ENCODE data around the gene MEF2D. TPM values are rescaled to one million over a fixed set of nuclear protein-coding genes. Genes with fewer than 3 reads are reported as not detected.

MEF2D gene
- total RNA-seq, 1 experiment from 2014 or later = 22.3 TPM

DNA sequence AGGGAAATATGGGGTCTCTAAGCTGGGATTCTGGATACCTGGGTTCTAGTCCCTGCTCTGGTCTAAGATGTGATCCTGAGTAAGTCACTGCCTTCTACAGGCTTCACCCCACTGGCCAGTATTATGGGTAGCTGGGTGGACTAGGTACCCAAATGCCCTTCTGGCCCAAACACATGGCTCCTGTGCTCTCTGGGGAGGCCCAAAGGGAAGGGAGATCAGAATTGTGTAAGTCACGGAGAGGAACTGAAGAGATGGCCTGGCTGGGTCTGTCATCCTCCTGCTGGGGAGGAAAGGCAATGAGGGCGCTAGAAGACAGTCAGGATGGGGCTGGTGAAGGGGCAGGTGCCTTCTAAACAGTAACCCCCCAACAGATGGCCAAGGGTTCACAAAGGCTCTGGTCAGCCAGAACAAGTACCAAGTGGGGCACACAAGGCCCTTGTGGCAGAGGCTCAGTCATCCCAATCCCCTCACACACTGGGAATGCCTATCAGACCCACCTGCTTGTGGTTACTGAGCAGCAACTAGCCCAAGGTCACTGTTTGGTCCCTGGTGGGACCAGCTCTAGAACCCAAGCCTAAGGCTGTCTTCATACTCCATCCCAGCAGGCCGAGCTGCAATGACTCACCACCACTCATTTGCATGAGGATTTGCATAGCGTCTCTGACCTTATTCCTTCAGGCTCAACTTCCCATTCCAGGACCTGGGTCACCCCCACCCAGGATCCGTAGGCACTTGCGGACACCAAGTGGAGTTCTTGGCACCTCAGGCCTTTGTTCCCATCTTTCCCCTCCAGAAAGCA lies 9.2 kb downstream of the MEF2D start:
- Histone ChIP-seq H3K9me2 (replicated peaks; ENCODE audit: insufficient read depth, low read length) (no peaks in the 10 kb centered on the region), H4K20me1 (ENCODE audit: insufficient read depth, low read depth, low read length) (peaks cover 12% of the 10 kb centered on the region; the same call in 1 of the 2 replicates), H3K9me3 (ENCODE audit: low read length) (no peaks in the 10 kb centered on the region), H3K79me2 (ENCODE audit: low read length) (peaks cover 87% of the 10 kb centered on the region), H3K36me3 (ENCODE audit: insufficient read depth, low read length) (no peaks in the 10 kb centered on the region), H3K27me3 (ENCODE audit: low read length) (no peaks in the 10 kb centered on the region), H3K9ac (ENCODE audit: low read length) (peak overlapping the region; percentile 80), H3K4me2 (ENCODE audit: low read depth, low read length, poor library complexity, severe bottlenecking) (peak overlapping the region; percentile 79), H2AFZ (ENCODE audit: low read length) (no peak overlapping the region), H3K4me1 (ENCODE audit: low read length) (peaks cover 100% of the 10 kb centered on the region), H3K27ac (ENCODE audit: low read length) (peak overlapping the region; percentile 99), H3K4me3 (ENCODE audit: low read length) (peak overlapping the region; percentile 60)
- DNase-seq = peak; percentile 91

DNA sequence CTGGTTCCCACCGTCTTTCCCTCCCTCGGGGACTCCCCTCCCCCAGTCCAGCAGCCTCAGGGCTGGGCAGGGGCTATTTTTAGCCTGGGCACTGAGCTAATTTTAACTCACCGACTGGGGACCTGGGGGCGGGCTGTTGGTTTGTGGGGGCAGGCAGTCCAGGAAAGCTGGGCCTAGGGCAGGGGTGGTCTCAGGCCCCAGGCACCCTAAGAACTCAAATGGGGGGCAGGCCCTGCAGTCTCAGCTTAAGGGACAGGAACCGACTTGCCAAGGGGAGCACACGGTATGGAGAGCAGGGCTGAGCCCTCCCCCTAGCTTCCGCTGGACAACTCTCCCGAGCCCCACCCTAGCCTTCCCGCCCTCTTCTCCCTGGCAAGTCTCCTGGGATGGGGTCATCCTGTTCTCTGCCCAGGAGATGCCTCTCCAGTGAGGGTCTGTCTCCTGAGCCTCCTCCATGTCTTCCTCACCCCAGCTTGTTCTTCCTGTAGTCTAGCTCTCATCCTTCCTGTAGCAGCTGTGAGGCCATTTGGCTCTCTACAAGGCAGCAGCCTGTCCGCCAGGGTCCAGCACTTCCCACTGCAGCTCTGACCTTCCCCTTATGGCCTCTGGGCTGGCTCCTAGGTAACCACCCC lies 10.1 kb downstream of the MEF2D start:
- Histone ChIP-seq H3K27me3 (ENCODE audit: low read length) (no peaks in the 10 kb centered on the region), H3K4me3 (ENCODE audit: low read length) (peak overlapping the region; percentile 60), H3K9me3 (ENCODE audit: low read length) (no peaks in the 10 kb centered on the region), H3K4me1 (ENCODE audit: low read length) (peaks cover 96% of the 10 kb centered on the region), H3K9me2 (replicated peaks; ENCODE audit: insufficient read depth, low read length) (no peaks in the 10 kb centered on the region), H2AFZ (ENCODE audit: low read length) (no peak overlapping the region), H3K27ac (ENCODE audit: low read length) (peak overlapping the region; percentile 99), H3K79me2 (ENCODE audit: low read length) (peaks cover 86% of the 10 kb centered on the region), H4K20me1 (ENCODE audit: insufficient read depth, low read depth, low read length) (peaks cover 15% of the 10 kb centered on the region; the same call in 1 of the 2 replicates), H3K36me3 (ENCODE audit: insufficient read depth, low read length) (no peaks in the 10 kb centered on the region), H3K9ac (ENCODE audit: low read length) (peak overlapping the region; percentile 80), H3K4me2 (ENCODE audit: low read depth, low read length, poor library complexity, severe bottlenecking) (peak overlapping the region; percentile 79)
- peak; percentile 70 for DNase-seq

DNA sequence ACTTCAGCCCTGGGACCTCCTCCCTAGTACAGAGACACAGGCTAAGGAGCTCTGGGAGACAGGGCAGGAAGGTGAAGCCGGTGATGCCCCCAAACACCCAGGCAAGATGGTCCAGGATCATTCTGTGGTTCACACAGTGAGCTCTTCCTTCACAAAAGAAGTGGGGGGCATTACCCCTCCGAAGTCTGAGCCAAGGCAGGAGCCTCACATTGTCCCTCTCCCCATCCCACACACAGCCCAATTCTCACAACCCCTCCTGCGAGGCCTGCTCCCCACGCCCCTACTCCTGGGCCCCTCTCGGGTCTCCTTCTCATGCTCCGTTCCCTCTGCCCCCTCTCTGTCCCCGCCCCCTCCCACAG lies 10.7 kb downstream of the MEF2D start:
- peaks cover 85% of the 10 kb centered on the region for H3K79me2 ChIP-seq (ENCODE audit: low read length)
- peak; percentile 52 for DNase-seq
- H2AFZ ChIP-seq (ENCODE audit: low read length) = no peak overlapping the region
- no peaks in the 10 kb centered on the region for H3K27me3 ChIP-seq (ENCODE audit: low read length)
- H3K4me2 ChIP-seq (ENCODE audit: low read depth, low read length, poor library complexity, severe bottlenecking) = peak overlapping the region; percentile 79
- no peaks in the 10 kb centered on the region for H3K9me3 ChIP-seq (ENCODE audit: low read length)
- peak overlapping the region; percentile 60 for H3K4me3 ChIP-seq (ENCODE audit: low read length)
- H3K9me2 ChIP-seq (replicated peaks; ENCODE audit: insufficient read depth, low read length) = no peaks in the 10 kb centered on the region
- peaks cover 94% of the 10 kb centered on the region for H3K4me1 ChIP-seq (ENCODE audit: low read length)
- peaks cover 15% of the 10 kb centered on the region; the same call in 1 of the 2 replicates for H4K20me1 ChIP-seq (ENCODE audit: insufficient read depth, low read depth, low read length)
- peak overlapping the region; percentile 80 for H3K9ac ChIP-seq (ENCODE audit: low read length)
- H3K27ac ChIP-seq (ENCODE audit: low read length) = peak overlapping the region; percentile 99
- H3K36me3 ChIP-seq (ENCODE audit: insufficient read depth, low read length) = no peaks in the 10 kb centered on the region

DNA sequence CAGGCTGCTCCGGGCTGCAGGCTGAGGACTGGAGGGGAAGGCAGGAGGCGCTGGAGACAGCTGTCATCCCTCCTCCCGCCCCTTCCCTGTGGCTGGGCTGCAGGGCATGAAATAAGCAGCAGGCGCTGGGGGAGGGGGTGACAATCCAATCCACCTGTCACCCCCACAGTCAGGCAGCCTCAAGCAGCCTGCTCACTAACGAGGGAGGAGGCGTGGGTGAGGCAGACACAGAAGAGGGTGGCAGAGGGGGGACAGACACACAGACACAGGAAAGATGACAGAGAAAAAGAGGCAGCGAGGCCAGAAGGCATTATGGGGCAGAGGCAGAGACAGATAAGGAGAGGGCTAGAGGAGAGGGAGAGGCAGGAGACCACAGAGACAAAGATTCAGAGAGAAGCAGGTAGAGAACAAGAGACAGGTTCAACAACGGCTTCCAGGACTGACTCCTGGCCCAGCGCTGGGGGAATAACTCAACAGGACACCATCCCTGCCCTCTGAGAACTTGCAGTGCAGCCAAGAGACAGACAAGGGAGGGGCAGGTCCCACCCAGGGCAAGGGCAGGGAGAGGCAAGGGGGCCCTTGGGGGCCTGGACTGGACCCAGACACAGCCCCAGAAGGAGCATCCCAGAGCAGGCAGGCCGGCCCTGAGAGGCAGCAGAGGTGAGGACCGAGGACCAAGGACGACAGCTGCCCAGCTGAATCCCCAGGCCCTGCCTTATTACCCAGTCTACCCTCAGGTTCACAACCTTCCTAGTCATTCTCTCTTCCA lies 11.2 kb downstream of the MEF2D start:
- no peaks in the 10 kb centered on the region for H3K27me3 ChIP-seq (ENCODE audit: low read length)
- peaks cover 15% of the 10 kb centered on the region; the same call in 1 of the 2 replicates for H4K20me1 ChIP-seq (ENCODE audit: insufficient read depth, low read depth, low read length)
- peak; percentile 68 for DNase-seq
- no peaks in the 10 kb centered on the region for H3K9me3 ChIP-seq (ENCODE audit: low read length)
- no peaks in the 10 kb centered on the region for H3K9me2 ChIP-seq (replicated peaks; ENCODE audit: insufficient read depth, low read length)
- H2AFZ ChIP-seq (ENCODE audit: low read length) = no peak overlapping the region
- H3K9ac ChIP-seq (ENCODE audit: low read length) = peak overlapping the region; percentile 80
- peaks cover 85% of the 10 kb centered on the region for H3K79me2 ChIP-seq (ENCODE audit: low read length)
- H3K27ac ChIP-seq (ENCODE audit: low read length) = peak overlapping the region; percentile 99
- H3K36me3 ChIP-seq (ENCODE audit: insufficient read depth, low read length) = no peaks in the 10 kb centered on the region
- H3K4me2 ChIP-seq (ENCODE audit: low read depth, low read length, poor library complexity, severe bottlenecking) = peak overlapping the region; percentile 79
- peaks cover 94% of the 10 kb centered on the region for H3K4me1 ChIP-seq (ENCODE audit: low read length)
- H3K4me3 ChIP-seq (ENCODE audit: low read length) = peak overlapping the region; percentile 60

DNA sequence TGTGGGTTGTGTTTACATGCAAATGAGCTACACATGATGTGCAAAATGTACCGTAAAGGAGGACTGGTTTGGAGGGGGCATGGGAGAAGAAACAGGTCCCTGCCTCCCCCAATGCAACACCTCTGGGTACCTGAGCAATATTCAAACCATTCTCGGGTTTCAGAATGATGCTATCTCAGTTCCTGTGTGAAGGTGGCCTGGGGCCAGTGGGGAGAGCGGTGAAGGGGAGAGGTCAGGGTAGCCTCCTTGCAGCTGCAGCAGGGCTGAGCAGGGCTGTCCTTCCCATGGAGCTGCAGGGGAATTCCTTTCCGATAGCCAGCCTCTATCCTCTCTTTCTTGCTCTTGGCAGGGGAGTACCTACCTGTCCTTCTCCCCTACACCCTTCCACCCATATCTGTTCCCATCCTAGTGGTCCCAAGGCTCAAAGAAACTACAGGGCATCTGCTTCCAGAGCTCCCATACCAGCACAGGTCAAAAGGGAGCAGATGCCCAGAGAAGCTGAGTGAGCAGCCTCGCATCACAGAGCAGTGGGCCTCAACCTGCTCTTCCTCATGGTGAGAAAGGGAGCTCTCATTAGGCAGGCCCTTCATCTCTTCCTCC lies 11.9 kb downstream of the MEF2D start:
- Histone ChIP-seq H3K27me3 (ENCODE audit: low read length) (no peaks in the 10 kb centered on the region), H3K9me2 (replicated peaks; ENCODE audit: insufficient read depth, low read length) (no peaks in the 10 kb centered on the region), H3K79me2 (ENCODE audit: low read length) (peaks cover 85% of the 10 kb centered on the region), H3K9me3 (ENCODE audit: low read length) (no peaks in the 10 kb centered on the region), H4K20me1 (ENCODE audit: insufficient read depth, low read depth, low read length) (peaks cover 16% of the 10 kb centered on the region; the same call in 1 of the 2 replicates), H3K36me3 (ENCODE audit: insufficient read depth, low read length) (no peaks in the 10 kb centered on the region), H2AFZ (ENCODE audit: low read length) (no peak overlapping the region), H3K9ac (ENCODE audit: low read length) (peak overlapping the region; percentile 80), H3K4me3 (ENCODE audit: low read length) (peak overlapping the region; percentile 60; the same call in 1 of the 2 replicates), H3K4me2 (ENCODE audit: low read depth, low read length, poor library complexity, severe bottlenecking) (peak overlapping the region; percentile 79), H3K4me1 (ENCODE audit: low read length) (peaks cover 94% of the 10 kb centered on the region), H3K27ac (ENCODE audit: low read length) (peak overlapping the region; percentile 99)
- DNase-seq = no peak

DNA sequence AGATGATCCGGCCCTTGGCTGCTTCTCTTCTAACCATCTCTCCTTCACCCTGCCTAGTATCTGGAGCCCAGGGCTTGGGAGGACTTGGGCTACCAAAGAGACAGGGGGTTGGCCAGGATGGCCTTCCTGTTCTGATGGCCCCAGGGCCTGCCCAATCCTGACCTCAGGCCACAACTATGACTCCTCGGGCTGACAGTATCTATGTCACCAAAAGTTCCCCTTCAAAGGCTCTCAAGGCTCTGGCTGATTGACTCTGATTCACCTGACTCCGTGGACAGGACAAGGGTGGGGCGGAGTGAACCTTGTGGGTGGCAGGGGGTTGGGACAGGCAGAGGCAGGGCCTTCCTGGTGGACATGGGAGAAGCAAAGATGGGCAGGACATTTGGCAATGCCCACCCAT lies 12.7 kb downstream of the MEF2D start:
- Histone ChIP-seq H3K4me1 (ENCODE audit: low read length) (peaks cover 94% of the 10 kb centered on the region), H4K20me1 (ENCODE audit: insufficient read depth, low read depth, low read length) (peaks cover 19% of the 10 kb centered on the region; the same call in 1 of the 2 replicates), H2AFZ (ENCODE audit: low read length) (no peak overlapping the region), H3K27ac (ENCODE audit: low read length) (peak overlapping the region; percentile 99), H3K27me3 (ENCODE audit: low read length) (no peaks in the 10 kb centered on the region), H3K79me2 (ENCODE audit: low read length) (peaks cover 84% of the 10 kb centered on the region), H3K4me3 (ENCODE audit: low read length) (no peak overlapping the region), H3K9me3 (ENCODE audit: low read length) (no peaks in the 10 kb centered on the region), H3K36me3 (ENCODE audit: insufficient read depth, low read length) (no peaks in the 10 kb centered on the region), H3K4me2 (ENCODE audit: low read depth, low read length, poor library complexity, severe bottlenecking) (peak overlapping the region; percentile 6), H3K9me2 (replicated peaks; ENCODE audit: insufficient read depth, low read length) (no peaks in the 10 kb centered on the region), H3K9ac (ENCODE audit: low read length) (peak overlapping the region; percentile 80; the same call in 1 of the 2 replicates)
- no peak for DNase-seq

DNA sequence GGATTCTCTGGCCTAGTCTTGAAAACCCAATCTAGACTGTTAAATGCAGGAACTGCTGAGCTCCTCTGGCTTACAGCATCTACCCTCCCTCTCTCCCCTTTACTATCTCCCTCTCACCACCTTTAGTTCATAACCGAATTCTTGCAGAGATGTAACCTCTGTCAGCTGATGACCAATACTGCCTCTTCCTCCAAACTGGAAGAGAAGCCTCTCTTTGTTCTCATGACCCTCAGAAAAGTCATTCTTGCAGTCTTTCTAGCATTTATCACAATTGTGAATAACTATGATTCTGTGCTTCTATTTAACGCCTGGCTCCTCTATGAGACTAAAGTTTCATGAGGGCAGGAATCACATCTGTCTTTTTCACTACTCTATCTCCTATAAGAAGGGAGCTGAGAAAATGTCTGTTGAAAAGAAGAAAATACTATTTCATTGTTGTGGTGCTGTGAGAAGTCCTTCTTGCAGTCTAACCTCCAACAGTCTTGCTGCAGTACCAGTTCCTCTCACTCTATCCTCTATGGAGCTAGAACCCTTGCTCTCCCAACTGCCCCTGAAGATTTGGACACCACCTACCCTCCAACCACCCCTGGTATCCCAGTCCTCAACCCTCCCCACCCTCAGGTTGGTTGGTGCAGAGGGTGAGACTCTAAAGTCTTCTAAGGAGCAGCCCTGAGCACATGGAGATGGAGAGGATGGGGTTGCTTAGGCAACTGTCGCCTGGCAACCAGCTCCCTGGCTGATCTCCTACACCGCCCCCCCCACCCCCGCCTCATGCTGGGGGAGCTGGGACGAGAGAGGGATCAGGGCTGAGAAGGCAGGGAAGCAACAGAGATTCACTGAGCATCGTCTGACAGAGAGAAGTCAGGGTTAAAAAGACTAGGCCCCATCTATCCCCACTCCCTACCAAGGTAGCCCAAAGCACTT lies 13.9 kb downstream of the MEF2D start:
- H3K79me2 ChIP-seq (ENCODE audit: low read length) = peaks cover 81% of the 10 kb centered on the region
- no peak overlapping the region for H2AFZ ChIP-seq (ENCODE audit: low read length)
- H3K9ac ChIP-seq (ENCODE audit: low read length) = no peak overlapping the region
- H3K27ac ChIP-seq (ENCODE audit: low read length) = peak overlapping the region; percentile 99
- no peak overlapping the region for H3K4me2 ChIP-seq (ENCODE audit: low read depth, low read length, poor library complexity, severe bottlenecking)
- no peaks in the 10 kb centered on the region for H3K27me3 ChIP-seq (ENCODE audit: low read length)
- H3K4me3 ChIP-seq (ENCODE audit: low read length) = no peak overlapping the region
- no peaks in the 10 kb centered on the region for H3K9me2 ChIP-seq (replicated peaks; ENCODE audit: insufficient read depth, low read length)
- DNase-seq = no peak
- H3K9me3 ChIP-seq (ENCODE audit: low read length) = no peaks in the 10 kb centered on the region
- no peaks in the 10 kb centered on the region for H3K36me3 ChIP-seq (ENCODE audit: insufficient read depth, low read length)
- H3K4me1 ChIP-seq (ENCODE audit: low read length) = peaks cover 94% of the 10 kb centered on the region
- peaks cover 19% of the 10 kb centered on the region; the same call in 1 of the 2 replicates for H4K20me1 ChIP-seq (ENCODE audit: insufficient read depth, low read depth, low read length)

Measured in Karpas-422 (cell line).